Activated CD4-positive, alpha-beta memory T cell treated with anti-CD3 and anti-CD28 coated beads, Interleukin-2, amount 10 ng/mL, durations not matched to agents 7 days and 5 days (primary cell): ENCODE data around the gene CCSER1. TPM values are rescaled to one million over a fixed set of nuclear protein-coding genes. Genes with fewer than 3 reads are reported as not detected.

Experiments
- CTCF ChIA-PET: fragments of 350-600 bp; sonication (Branson Sonifier 250); formaldehyde crosslinking; loops from one replicate; lab custom pipeline; 2021; ENCODE audit warnings: antibody characterized with exemption, inconsistent platforms; lab: Charles Lee
- POLR2A ChIA-PET: fragments of 350-600 bp; sonication (Branson Sonifier 250); formaldehyde crosslinking; loops from one replicate; lab custom pipeline; 2021; ENCODE audit warnings: antibody characterized with exemption; lab: Charles Lee
- DNase-seq: peaks from one replicate; pipeline ENCODE4 v3.0.0-alpha.2; 2020
- H3K27ac Mint-ChIP-seq: one replicate; pipeline ENCODE4 v1.8.0; 2021; ENCODE audit warnings: mild to moderate bottlenecking, mixed read lengths
- H3K27me3 Mint-ChIP-seq: one replicate; pipeline ENCODE4 v1.8.0; 2021; ENCODE audit warnings: mixed read lengths
- H3K36me3 Mint-ChIP-seq: one replicate; pipeline ENCODE4 v1.8.0; 2021; ENCODE audit warnings: low read depth, mixed read lengths
- H3K4me1 Mint-ChIP-seq: one replicate; pipeline ENCODE4 v1.8.0; 2021; ENCODE audit warnings: mixed read lengths
- H3K4me3 Mint-ChIP-seq: one replicate; pipeline ENCODE4 v1.8.0; 2021; ENCODE audit warnings: mild to moderate bottlenecking, mixed read lengths
- H3K9me3 Mint-ChIP-seq: one replicate; pipeline ENCODE4 v1.8.0; 2021; ENCODE audit warnings: mixed read lengths
- total RNA-seq, 2 experiments: library from RNA; stranded (reverse); gene quantifications; one replicate each; pipeline ENCODE4 v1.2.3, GENCODE V29; 2021

The CCSER1 gene
- total RNA-seq, 2 experiments from 2014 or later, result 0.50 to 0.73 TPM

- Mint-ChIP-seq H3K36me3 (no peaks in the 10 kb centered on the region), H3K4me3 (no peak overlapping the region), H3K9me3 (no peaks in the 10 kb centered on the region), H3K27ac (no peak overlapping the region), H3K27me3 (no peaks in the 10 kb centered on the region), H3K4me1 (peaks cover 2% of the 10 kb centered on the region)
- no peak for DNase-seq
- ChIA-PET POLR2A (no interaction called here), CTCF (no interaction called here)
Measured at GRCh38 chr4:90540536-90540935, 413.3 kb downstream of the CCSER1 start.

DNA sequence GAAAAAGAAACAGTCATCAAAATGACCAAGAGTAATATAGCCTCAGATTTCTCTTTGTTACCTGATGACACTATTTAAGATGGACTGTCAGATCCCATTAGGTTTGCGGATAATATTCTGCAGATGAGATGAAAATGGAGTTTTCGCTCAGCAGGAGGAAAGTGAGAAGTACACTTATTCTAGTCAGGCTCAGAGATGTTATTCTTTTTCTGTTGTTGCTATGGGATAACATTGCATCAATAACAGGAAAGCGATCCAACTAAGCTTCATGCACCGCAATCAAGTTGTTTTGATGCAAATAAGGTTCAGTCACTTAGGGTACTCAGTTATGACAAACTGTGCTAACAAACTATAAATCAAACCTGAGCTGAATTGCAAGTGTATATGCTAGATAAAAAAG lies 415.0 kb downstream of the CCSER1 start:
- Mint-ChIP-seq H3K4me3 (no peak overlapping the region), H3K4me1 (peaks cover 9% of the 10 kb centered on the region), H3K27ac (no peak overlapping the region), H3K27me3 (no peaks in the 10 kb centered on the region), H3K36me3 (no peaks in the 10 kb centered on the region), H3K9me3 (no peaks in the 10 kb centered on the region)
- no peak for DNase-seq
- POLR2A ChIA-PET, result no interaction called here
- CTCF ChIA-PET, result no interaction called here

GRCh38 chr4:90543419-90544170 lies 416.4 kb downstream of the CCSER1 start:
- no peak for DNase-seq
- Mint-ChIP-seq H3K27ac (no peak overlapping the region), H3K36me3 (no peaks in the 10 kb centered on the region), H3K4me1 (peaks cover 9% of the 10 kb centered on the region), H3K27me3 (no peaks in the 10 kb centered on the region), H3K9me3 (no peaks in the 10 kb centered on the region), H3K4me3 (no peak overlapping the region)
- ChIA-PET CTCF (no interaction called here), POLR2A (no interaction called here)

- ChIA-PET POLR2A (no interaction called here), CTCF (no interaction called here)
- Mint-ChIP-seq H3K36me3 (no peaks in the 10 kb centered on the region), H3K27ac (no peak overlapping the region), H3K9me3 (no peaks in the 10 kb centered on the region), H3K4me3 (no peak overlapping the region), H3K4me1 (peaks cover 9% of the 10 kb centered on the region), H3K27me3 (no peaks in the 10 kb centered on the region)
- DNase-seq, result no peak
Measured at GRCh38 chr4:90544532-90545045, 417.4 kb downstream of the CCSER1 start.

DNA sequence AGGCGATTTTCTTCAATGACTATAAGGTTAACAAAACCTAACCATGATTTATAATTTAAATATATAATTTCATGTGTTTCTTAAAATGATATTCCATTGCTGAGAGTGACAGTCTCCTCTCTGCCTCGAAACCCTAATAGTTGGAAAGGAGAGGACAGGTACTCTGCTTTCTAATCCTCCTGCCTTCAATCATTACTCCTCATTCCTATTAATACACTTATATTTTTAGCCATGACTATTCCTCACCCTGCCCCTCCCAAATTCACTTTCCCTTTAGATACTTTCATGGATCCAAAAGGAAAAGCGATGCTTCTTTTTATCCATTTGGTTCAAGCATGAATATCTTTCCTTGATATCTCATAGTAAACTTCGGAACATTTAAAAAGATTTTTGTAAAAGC lies 418.2 kb downstream of the CCSER1 start:
- Mint-ChIP-seq H3K4me3 (no peak overlapping the region), H3K27me3 (no peaks in the 10 kb centered on the region), H3K4me1 (peaks cover 9% of the 10 kb centered on the region), H3K9me3 (no peaks in the 10 kb centered on the region), H3K27ac (no peak overlapping the region), H3K36me3 (no peaks in the 10 kb centered on the region)
- ChIA-PET CTCF (no interaction called here), POLR2A (no interaction called here)
- DNase-seq, result no peak

DNA sequence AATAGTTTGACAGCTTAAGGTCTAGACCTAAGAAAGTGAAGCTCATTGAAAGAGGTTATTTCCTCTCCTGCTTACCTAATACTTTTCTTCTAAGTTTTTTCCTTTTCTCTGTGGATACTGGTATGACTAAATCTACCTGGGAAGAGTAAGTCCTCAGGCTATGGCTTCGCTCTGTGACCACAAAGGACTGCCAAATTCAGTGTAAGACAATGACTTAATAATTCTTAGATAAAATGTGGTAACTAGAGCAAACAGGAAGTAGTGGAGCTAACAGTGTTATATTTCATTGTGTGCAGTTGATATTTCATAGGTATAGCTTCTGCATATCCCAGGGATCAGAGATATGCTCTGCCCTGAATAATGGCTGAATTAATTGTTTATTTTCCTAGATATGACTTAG lies 418.9 kb downstream of the CCSER1 start:
- no peak overlapping the region for H3K27ac Mint-ChIP-seq
- ChIA-PET POLR2A (no interaction called here), CTCF (no interaction called here)
- H3K4me3 Mint-ChIP-seq, result no peak overlapping the region
- no peaks in the 10 kb centered on the region for H3K27me3 Mint-ChIP-seq
- no peak for DNase-seq
- no peaks in the 10 kb centered on the region for H3K36me3 Mint-ChIP-seq
- peaks cover 9% of the 10 kb centered on the region for H3K4me1 Mint-ChIP-seq
- H3K9me3 Mint-ChIP-seq, result no peaks in the 10 kb centered on the region

GRCh38 chr4:90570615-90571014 lies 443.4 kb downstream of the CCSER1 start:
- Mint-ChIP-seq H3K4me3 (no peak overlapping the region), H3K9me3 (peaks cover 2% of the 10 kb centered on the region), H3K4me1 (no peaks in the 10 kb centered on the region), H3K36me3 (no peaks in the 10 kb centered on the region), H3K27me3 (no peaks in the 10 kb centered on the region), H3K27ac (no peak overlapping the region)
- ChIA-PET CTCF (no interaction called here), POLR2A (no interaction called here)
- DNase-seq, result no peak

GRCh38 chr4:90572996-90573395 lies 445.8 kb downstream of the CCSER1 start:
- Mint-ChIP-seq H3K27ac (no peak overlapping the region), H3K27me3 (no peaks in the 10 kb centered on the region), H3K36me3 (no peaks in the 10 kb centered on the region), H3K4me3 (no peak overlapping the region), H3K9me3 (peaks cover 4% of the 10 kb centered on the region), H3K4me1 (no peaks in the 10 kb centered on the region)
- POLR2A ChIA-PET, result no interaction called here
- CTCF ChIA-PET, result no interaction called here
- DNase-seq, result no peak

- no peaks in the 10 kb centered on the region for H3K27me3 Mint-ChIP-seq
- POLR2A ChIA-PET, result no interaction called here
- H3K4me3 Mint-ChIP-seq, result no peak overlapping the region
- no peaks in the 10 kb centered on the region for H3K4me1 Mint-ChIP-seq
- peaks cover 4% of the 10 kb centered on the region for H3K9me3 Mint-ChIP-seq
- H3K27ac Mint-ChIP-seq, result no peak overlapping the region
- CTCF ChIA-PET, result no interaction called here
- DNase-seq, result no peak
- H3K36me3 Mint-ChIP-seq, result no peaks in the 10 kb centered on the region
Measured at GRCh38 chr4:90575371-90575770, 448.2 kb downstream of the CCSER1 start.

- H3K4me3 Mint-ChIP-seq, result no peak overlapping the region
- H3K4me1 Mint-ChIP-seq, result no peaks in the 10 kb centered on the region
- ChIA-PET CTCF (interaction anchor here (1.3 kb wide), 1 partner anchor 11 kb away, joined by 3 read pairs; no protein-coding TSS in a partner anchor), POLR2A (no interaction called here)
- no peaks in the 10 kb centered on the region for H3K36me3 Mint-ChIP-seq
- no peak overlapping the region for H3K27ac Mint-ChIP-seq
- no peaks in the 10 kb centered on the region for H3K27me3 Mint-ChIP-seq
- DNase-seq, result no peak
- peaks cover 2% of the 10 kb centered on the region for H3K9me3 Mint-ChIP-seq
Measured at GRCh38 chr4:90580326-90580725, 453.1 kb downstream of the CCSER1 start.

- Mint-ChIP-seq H3K27ac (no peak overlapping the region), H3K27me3 (no peaks in the 10 kb centered on the region), H3K4me3 (no peak overlapping the region), H3K9me3 (no peaks in the 10 kb centered on the region), H3K4me1 (no peaks in the 10 kb centered on the region), H3K36me3 (no peaks in the 10 kb centered on the region)
- POLR2A ChIA-PET, result no interaction called here
- no peak for DNase-seq
- CTCF ChIA-PET, result no interaction called here
Measured at GRCh38 chr4:90582087-90582486, 454.9 kb downstream of the CCSER1 start.

DNA sequence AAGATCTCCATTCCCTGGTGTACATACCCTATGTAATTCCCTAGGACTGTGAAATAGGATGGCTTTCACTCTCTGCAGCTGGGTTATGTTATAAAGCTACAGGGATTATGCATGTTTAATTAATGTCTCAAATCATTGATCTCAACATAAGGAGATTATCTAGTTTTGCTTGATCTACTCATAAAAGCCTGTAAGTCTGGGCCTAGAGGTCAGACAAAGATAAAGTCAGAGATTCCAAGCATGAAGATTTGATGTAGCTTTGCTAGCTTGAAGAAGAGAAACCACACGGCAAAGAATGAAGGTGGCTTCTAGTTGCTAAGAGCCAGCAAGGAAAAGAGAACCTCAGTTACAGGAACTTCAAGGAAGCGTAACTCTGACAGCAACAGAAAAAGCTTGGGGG lies 456.9 kb downstream of the CCSER1 start:
- ChIA-PET POLR2A (no interaction called here), CTCF (no interaction called here)
- H3K4me3 Mint-ChIP-seq, result no peak overlapping the region
- no peaks in the 10 kb centered on the region for H3K9me3 Mint-ChIP-seq
- H3K27ac Mint-ChIP-seq, result no peak overlapping the region
- no peaks in the 10 kb centered on the region for H3K4me1 Mint-ChIP-seq
- H3K27me3 Mint-ChIP-seq, result no peaks in the 10 kb centered on the region
- H3K36me3 Mint-ChIP-seq, result no peaks in the 10 kb centered on the region
- DNase-seq, result no peak

- no peaks in the 10 kb centered on the region for H3K27me3 Mint-ChIP-seq
- no peaks in the 10 kb centered on the region for H3K36me3 Mint-ChIP-seq
- no peak for DNase-seq
- no peaks in the 10 kb centered on the region for H3K4me1 Mint-ChIP-seq
- no peak overlapping the region for H3K27ac Mint-ChIP-seq
- H3K9me3 Mint-ChIP-seq, result peaks cover 3% of the 10 kb centered on the region
- no peak overlapping the region for H3K4me3 Mint-ChIP-seq
- POLR2A ChIA-PET, result no interaction called here
- CTCF ChIA-PET, result no interaction called here
Measured at GRCh38 chr4:90585961-90586360, 458.8 kb downstream of the CCSER1 start.

- POLR2A ChIA-PET, result no interaction called here
Measured at GRCh38 chr4:90586799-90587198, 459.6 kb downstream of the CCSER1 start.

More at GRCh38 chr4:90586799-90587198, 459.6 kb downstream of the CCSER1 start:
- no peaks in the 10 kb centered on the region for H3K27me3 Mint-ChIP-seq
- CTCF ChIA-PET, result no interaction called here
- DNase-seq, result no peak
- no peak overlapping the region for H3K4me3 Mint-ChIP-seq
- H3K27ac Mint-ChIP-seq, result no peak overlapping the region
- H3K9me3 Mint-ChIP-seq, result peaks cover 7% of the 10 kb centered on the region
- H3K4me1 Mint-ChIP-seq, result no peaks in the 10 kb centered on the region
- H3K36me3 Mint-ChIP-seq, result no peaks in the 10 kb centered on the region
